GM21423 (cell line): ENCODE measurements around the gene MS4A4E.
"Not testable (repeated sequence)": the region's sequence is repeated elsewhere in the genome, so short reads cannot be mapped to it uniquely, and the experiment has no call there.

Experiments
- ATAC-seq: cut with Tn5 transposase; IDR thresholded peaks from one replicate; pipeline ENCODE4 v1.9.1; 2021; ENCODE audit warnings: mild to moderate bottlenecking, moderate library complexity; ENCODE audit not compliant: unreplicated experiment

The MS4A4E gene

GRCh38 chr11:60221692-60222091, 21.2 kb downstream of the MS4A4E start:
- ATAC-seq: no peak

DNA sequence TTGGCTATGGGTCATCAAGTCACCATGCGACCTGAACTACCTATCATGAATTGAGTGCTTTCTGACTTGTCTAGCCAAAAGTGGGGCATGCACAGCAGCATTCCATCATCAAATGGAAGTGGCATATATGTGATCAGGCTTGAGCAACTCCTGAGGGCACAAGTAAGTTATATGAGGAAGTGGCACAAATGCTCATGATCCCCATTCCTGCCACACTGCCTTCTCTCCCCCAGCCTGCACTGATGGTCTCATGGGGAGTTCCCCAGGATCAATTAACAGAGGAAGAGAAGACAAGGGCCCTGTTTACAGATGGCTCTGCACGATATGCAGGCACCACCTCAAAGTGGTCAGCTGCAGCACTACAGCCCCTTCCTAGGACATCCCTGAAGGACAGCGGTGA, 21.8 kb downstream of the MS4A4E start:
- ATAC-seq: no peak

GRCh38 chr11:60214386-60214785, 28.6 kb downstream of the MS4A4E start:
- ATAC-seq: no peak

DNA sequence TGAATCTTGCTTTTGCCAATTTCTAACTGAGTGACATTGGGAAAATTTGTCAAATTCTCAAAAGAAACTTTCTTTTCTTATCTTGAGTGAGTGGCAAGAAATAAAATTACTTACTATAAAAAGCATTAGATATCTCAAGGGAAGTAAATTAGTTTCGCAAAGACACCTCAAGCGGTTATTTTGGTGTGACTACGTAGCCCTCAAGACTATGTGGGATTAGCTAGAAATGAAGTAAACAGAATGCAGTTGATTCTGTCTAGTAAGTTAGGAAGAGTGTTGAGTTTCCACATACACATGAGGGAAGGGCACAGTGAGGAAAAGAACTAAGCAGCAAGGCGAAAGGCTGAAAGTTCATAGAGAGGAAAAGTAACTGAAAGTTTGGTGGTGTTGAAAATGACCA, 31.7 kb downstream of the MS4A4E start:
- no peak for ATAC-seq

GRCh38 chr11:60209977-60210376, 33.0 kb downstream of the MS4A4E start:
- ATAC-seq: no peak

DNA sequence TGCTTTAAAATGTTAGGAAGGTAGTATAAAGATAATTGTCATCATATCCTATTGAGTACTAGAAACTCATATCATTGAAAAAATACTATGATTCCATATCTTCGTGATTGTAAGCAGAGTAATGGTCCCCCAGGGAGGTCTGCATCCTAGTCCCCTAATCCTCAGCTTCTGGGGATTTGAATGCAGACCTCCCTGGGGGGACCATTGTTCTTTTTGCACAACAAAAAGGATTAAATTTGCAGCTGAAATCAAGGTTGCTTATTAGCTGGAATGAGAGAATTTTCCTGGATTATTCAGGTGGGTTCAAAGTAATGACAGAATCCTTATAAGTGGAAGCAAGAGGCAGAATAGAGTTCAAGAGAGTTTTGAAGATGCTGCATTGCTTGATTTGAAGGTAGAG, 34.0 kb downstream of the MS4A4E start:
- ATAC-seq: no peak

- ATAC-seq: no peak
These were observed 34.6 kb downstream of the MS4A4E start for GRCh38 chr11:60208146-60208895.

- no peak for ATAC-seq
These were observed 36.3 kb downstream of the MS4A4E start for GRCh38 chr11:60206616-60207015.

- no peak for ATAC-seq
These were observed 38.0 kb downstream of the MS4A4E start for GRCh38 chr11:60204922-60205321.

- ATAC-seq: not testable (repeated sequence)
These were observed 41.6 kb downstream of the MS4A4E start for GRCh38 chr11:60201334-60201733.

DNA sequence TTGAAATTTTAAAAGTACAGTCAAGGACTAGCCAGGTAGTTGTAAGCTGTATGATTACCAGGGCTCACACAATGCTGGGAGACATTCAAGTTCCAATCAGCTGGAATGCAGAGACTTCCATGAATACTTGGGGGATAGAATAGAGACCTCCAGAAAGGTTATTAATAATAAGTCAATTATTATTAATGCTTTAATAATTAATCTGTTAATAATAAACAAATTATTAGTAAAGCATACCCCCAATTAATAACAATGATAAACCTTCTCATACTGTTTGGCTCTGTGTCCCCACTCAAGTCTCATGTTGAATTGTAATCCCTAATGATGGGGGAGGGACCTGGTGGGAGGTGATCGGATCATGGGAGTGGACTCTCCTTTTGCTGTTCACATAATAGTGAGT, 45.5 kb downstream of the MS4A4E start:
- ATAC-seq: no peak

DNA sequence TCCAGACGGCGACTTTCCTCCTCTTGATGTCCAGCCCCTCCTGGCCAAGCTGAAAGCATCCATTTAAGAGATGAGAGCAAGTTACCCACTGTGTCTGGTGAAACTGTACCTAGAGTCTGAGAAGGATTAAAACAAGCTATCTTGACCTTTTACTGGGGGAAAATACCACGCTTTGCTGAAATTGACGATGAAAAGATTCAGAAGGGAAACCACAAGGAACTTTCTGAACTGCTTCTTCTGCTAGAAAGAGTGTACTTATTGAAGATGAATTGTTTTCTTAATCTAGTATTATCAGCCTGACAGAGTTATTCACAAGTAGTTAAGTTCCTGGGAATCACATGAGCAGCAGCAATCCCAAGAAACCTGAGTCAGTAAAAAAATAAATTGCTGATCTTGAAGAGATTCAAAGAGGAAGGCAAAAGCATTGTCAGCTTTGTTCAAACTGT, 47.0 kb downstream of the MS4A4E start:
- peak; percentile 72 for ATAC-seq

DNA sequence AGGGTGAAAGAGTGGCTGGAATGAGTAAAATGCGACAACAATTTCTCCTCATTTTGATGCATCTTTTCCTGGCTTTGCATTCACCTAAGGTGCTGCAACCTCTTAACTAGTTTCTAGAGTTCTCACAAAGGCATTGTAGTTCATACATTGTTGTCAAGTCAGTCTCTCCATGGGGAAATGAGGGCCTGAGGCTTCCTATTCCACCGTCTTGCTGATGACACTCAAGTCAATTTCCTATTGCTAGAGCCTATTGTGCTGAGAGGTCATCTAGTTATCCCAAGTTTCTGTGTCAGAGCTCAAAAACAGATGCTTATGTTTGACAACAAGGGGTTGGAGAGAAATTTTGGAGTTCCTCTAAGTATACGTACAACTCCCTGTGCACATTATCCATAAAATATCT, 48.4 kb downstream of the MS4A4E start:
- no peak for ATAC-seq

GRCh38 chr11:60193687-60194433, 49.1 kb downstream of the MS4A4E start:
- peak; percentile 76 for ATAC-seq

GRCh38 chr11:60192564-60192963, 50.4 kb downstream of the MS4A4E start:
- ATAC-seq: not testable (repeated sequence)

GRCh38 chr11:60188481-60188880, 54.5 kb downstream of the MS4A4E start:
- ATAC-seq: not testable (repeated sequence)

GRCh38 chr11:60186128-60186527, 56.8 kb downstream of the MS4A4E start:
- not testable (repeated sequence) for ATAC-seq

DNA sequence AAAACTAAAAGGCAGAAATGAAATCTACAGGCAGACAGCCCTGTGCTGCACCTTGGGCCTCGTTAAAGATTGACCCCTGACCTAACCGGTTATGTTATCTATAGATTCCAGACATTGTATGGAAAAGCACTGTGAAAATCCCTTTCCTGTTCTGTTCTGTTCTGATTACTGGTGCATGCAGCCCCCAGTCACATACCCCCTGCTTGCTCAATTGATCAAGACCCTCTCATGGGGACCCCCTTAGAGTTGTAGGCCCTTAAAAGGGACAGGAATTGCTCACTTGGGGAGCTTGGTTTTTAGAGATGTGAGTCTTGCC, 57.5 kb downstream of the MS4A4E start:
- ATAC-seq: not testable (repeated sequence)

DNA sequence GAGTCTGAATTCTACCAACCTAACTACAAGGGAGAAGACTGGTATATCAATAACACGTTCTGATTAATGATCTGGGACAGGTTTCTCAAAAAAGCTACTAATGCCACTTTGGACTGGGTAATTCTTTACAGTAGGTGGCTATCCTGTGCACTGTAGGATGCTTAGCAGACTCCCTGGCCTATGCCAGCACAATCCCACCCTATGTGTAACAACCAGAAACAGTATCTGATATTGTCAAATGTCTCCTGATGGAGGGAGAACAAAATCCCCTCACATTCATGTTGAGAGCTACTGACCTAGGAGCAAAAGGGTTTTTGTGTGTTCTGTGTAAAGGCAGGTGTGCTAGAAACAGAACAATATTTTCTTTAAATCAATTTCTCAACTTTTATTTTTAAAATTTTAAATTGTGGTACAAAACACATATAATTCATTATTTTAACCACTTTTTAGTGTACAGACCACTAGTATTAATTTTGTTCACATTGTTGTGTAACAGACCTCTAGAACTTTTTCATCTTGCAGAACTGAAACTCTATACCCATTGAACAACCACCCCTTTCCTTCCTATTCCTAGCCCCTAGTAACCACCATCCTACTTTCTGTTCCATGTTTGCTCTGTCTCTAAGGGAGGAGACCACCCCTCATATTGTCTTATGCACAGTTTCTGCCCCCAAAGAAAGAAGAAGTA, 58.0 kb downstream of the MS4A4E start:
- peak; percentile 69 for ATAC-seq

DNA sequence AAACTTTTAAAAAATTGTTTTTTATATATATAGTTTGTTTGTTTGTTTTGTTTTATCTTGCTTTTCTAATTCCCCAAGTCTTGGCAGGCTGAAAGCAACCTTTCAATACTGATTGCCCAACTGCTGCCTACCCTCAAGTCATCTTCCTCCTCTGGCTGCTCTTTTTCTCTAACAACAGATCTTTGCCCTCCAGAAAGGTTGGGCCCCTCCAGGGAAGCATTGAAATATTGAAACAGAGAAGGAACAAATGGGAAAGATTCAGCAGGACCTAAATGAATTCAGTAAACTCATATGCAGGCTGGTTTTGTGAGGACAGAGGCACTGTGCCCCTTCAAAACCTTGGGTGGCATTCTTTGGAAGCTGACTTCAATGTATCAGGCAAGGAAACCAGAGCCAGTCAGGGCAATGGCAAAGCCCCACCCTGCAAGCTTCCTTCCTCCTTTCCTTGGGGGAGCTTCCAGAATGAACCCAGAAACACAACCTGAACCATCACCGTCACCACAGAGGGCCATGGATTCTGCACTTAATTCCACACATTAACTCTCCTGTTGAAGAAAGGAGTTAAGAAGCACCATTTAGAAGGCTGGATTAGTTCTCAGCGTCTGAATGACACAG, 59.2 kb downstream of the MS4A4E start:
- no peak for ATAC-seq

DNA sequence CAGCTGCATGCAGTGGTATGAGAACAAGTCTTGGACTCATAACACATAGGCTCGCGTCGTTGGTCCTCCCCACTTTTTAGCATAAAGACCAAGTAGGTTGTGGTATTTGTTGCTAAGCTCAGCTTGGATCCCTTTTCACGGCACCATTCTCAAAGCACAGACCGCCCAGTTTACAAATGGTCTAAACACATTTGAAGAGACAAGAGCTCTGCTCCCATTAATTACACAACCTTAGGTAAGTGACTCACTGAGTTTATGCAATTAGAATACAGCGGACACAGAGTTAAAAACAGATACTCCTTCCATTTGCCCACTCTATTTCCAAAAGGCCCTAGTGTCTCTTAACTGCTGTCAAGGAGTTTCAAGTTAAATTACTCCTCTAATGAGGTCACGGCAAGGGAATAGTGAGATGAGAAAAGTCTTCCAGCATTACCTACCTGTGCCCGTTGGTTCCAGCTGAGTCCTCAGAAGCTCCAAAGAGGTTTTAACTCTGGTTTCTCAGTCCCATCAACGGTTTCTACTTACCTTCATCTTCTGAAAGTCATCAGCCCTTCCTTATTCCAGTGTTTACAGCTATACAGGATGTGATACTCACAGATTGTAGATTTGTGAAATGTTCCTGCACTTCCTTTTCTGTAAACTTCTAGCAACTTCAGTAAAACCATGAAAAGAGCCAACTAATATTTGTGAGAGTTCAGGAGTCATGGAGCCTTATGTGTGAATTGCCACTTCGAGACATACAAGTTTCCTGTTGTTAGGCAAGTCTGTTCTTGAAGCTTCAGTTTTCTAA, 60.2 kb downstream of the MS4A4E start, which contains the start of gene MS4A6A:
MS4A6A (minus strand) TSS at position 543 of the 790 bp plus-strand sequence. CDS start 1,356 bp downstream, outside the sequence.
- ATAC-seq: no peak
